CD4-positive, alpha-beta T cell treated with Interleukin-15 for 1 hour (primary cell): ENCODE data around the gene PTEN.

Source experiments
- DNase-seq: peaks from one replicate; pipeline ENCODE4 v3.0.0-alpha.2; 2020

The PTEN gene

GRCh38 chr10:87925570-87925969, 62.1 kb downstream of the PTEN start:
- DNase-seq = no peak

- no peak for DNase-seq
Measured at GRCh38 chr10:87927091-87927490, 63.7 kb downstream of the PTEN start.

GRCh38 chr10:87928996-87929395, 65.6 kb downstream of the PTEN start:
- DNase-seq = no peak

- DNase-seq = no peak
Measured at GRCh38 chr10:87930141-87930540, 66.7 kb downstream of the PTEN start.

DNA sequence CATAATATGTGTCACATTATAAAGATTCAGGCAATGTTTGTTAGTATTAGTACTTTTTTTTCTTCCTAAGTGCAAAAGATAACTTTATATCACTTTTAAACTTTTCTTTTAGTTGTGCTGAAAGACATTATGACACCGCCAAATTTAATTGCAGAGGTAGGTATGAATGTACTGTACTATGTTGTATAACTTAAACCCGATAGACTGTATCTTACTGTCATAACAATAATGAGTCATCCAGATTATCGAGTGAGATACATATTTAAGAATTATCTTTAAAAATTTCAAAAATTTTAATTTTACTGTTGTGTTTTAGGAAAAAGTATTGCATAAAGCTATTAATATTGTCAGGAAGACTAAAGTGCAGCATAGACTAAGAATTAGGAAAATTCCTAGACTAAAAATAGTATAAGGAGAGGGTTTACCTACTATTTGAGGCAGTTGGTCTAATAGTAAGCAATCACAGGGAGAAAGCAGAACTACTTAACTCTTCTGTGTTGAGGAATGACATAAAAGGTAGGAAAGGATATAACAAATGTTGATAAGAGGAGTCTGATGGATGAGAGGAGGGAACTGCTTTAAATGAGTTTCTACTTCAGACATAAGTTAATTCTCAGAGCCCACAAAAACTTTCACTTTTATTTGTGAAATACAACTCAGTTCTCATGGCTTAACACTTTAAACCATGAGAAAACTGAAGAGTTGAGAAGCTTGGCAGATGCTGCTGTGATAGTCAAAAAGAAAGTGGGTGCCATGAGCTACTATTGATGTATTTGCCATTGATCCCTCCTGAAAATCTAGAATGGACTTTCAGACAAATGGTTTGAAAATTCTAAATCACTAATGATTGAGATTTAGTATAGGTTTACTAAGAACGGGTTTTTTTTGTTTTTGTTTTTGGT, 67.8 kb downstream of the PTEN start:
- no peak for DNase-seq

DNA sequence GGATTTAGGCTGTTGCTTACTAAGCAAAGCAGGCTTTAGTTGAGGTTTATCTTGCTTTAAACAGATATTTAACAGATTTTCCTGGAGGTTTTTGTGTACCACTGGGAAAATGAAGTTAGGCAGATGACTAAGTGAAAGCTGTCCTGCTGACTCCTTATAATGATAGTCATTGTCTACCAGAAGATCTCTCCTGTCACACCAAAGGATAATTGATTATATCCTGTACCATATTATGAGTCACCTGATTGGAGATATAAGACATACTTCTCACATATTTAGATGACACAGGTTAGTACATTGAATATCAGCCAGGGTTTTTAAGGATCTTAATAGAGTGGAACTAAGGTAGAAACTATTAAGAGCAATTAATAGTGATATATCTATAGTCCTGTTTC, 68.4 kb downstream of the PTEN start:
- no peak for DNase-seq

DNA sequence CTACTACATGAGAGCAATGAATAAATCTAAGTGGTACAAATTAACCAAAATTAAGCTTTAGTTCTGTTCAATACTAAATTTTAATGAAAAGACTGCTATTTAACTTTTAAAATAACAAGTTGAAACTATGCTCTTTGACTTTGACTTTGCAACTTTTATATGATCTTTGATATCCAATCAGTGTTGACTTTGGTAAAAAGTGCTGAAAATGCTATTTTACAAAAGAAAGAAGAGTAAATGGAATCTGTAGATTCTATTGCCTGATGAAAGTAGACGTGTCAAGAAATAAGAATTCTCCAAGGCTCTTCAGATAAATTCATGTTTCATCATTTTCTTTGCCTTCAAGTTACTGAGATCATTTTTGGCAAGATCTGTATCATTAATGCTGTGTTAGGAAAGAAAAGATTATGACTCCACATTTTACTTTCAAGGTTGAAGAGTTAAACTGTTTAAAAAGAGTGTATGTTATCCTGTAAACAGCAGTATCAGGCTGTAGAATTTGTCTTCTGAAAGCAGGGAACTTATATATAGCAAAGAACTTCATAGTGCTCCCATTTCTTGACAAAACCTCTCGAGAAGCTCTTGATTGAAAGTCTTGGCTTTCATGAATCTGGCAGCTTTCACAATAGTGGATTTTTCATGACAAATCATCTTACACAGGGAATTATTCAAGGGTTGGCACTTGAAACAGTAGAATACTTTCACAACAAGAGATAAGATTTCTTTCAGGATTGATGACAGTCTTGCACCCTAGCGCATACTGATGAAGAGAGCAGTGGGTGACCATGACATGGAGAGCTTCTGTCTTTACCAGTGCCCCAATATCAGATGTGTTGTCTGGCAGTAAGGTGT, 72.1 kb downstream of the PTEN start:
- no peak for DNase-seq

- DNase-seq = no peak
Measured at GRCh38 chr10:87940210-87940609, 76.8 kb downstream of the PTEN start.

- DNase-seq = no peak
Measured at GRCh38 chr10:87942884-87943527, 79.6 kb downstream of the PTEN start.

- DNase-seq = no peak
Measured at GRCh38 chr10:87945984-87946383, 82.6 kb downstream of the PTEN start.

- DNase-seq = no peak
Measured at GRCh38 chr10:87952612-87953011, 89.2 kb downstream of the PTEN start.

GRCh38 chr10:87956055-87956454, 92.6 kb downstream of the PTEN start:
- DNase-seq = no peak

DNA sequence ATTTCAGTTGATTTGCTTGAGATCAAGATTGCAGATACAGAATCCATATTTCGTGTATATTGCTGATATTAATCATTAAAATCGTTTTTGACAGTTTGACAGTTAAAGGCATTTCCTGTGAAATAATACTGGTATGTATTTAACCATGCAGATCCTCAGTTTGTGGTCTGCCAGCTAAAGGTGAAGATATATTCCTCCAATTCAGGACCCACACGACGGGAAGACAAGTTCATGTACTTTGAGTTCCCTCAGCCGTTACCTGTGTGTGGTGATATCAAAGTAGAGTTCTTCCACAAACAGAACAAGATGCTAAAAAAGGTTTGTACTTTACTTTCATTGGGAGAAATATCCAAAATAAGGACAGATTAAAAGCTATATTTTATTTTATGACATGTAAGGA, 94.3 kb downstream of the PTEN start:
- no peak for DNase-seq

DNA sequence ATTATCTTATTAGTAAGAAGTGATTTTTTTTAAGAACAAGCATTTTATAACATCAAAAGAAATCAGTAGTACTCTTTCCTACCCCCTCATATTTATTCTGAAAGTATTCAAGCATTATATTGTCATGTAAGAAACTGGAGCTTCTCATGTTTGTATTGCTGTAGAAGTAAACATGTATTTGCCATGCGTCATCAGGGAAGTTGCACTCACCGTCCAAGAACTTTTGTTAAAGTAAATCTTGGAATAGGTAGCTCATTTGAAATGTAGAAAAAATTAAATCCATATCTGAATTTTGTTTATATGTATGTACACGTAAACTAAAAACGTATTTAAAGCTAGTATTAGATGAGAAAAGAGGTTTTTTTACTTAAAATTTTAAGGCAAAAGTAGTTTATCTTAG, 96.8 kb downstream of the PTEN start:
- DNase-seq = no peak

DNA sequence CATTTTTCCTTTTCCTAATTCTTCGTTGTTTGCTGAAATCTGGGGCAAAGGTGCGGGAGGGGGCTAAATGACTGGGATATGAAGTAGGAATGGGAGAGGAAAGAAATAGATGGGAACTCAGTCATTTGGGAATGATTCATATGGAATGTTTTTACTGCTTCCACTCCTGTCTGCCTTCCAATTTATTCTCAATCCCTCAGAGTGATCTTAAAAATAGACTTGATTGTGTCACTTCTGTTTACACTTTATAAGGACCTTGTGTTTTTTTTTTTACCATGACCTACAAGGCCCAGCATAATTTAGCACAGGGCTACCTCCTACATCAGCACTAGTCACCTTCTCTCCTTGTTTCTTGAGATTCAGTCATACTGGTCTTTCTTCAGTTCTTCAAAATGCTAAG, 97.9 kb downstream of the PTEN start:
- no peak for DNase-seq

DNA sequence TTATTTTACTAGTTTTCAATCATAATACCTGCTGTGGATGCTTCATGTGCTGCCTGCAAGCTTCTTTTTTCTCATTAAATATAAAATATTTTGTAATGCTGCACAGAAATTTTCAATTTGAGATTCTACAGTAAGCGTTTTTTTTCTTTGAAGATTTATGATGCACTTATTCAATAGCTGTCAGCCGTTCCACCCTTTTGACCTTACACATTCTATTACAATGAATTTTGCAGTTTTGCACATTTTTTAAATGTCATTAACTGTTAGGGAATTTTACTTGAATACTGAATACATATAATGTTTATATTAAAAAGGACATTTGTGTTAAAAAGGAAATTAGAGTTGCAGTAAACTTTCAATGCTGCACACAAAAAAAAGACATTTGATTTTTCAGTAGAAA, 103.0 kb downstream of the PTEN start:
- DNase-seq = no peak

DNA sequence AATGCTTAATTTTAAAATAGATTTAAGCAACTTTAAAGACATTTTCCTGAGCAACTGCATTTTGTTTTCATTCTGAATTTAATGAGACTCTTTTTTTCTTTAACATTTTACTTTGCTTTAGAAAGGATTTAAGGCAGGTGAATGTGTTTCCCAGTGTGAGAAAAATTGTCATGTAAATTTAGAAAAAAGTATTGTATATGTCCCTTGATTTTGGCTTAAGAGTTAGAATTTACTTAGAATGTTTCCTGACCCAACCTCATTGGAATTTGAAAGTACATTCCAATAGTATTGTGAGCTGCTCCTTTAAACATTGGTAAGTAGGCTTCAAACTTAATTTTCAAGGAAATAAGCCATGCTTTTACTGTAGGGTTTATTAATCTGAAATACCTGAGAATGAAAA, 110.2 kb downstream of the PTEN start:
- no peak for DNase-seq

DNA sequence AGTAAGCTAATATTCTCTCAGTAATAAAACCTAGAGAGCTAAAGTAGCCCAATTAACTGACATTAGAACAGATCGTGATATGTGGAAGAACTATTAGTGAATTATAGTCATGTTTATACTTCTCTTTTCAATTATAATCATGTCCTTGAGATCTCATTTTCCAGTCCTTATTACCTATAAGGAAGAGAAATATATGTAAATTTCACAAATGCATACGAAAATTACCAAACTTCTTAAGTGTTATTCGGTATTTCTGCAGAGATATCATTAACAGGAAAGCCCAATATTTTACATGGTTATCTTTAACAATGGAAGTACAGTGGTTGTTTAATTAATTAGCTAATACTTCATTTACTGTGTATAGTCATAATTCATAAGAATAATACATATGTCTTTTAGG, 110.7 kb downstream of the PTEN start:
- DNase-seq = no peak

GRCh38 chr10:87974769-87975168, 111.3 kb downstream of the PTEN start:
- no peak for DNase-seq

DNA sequence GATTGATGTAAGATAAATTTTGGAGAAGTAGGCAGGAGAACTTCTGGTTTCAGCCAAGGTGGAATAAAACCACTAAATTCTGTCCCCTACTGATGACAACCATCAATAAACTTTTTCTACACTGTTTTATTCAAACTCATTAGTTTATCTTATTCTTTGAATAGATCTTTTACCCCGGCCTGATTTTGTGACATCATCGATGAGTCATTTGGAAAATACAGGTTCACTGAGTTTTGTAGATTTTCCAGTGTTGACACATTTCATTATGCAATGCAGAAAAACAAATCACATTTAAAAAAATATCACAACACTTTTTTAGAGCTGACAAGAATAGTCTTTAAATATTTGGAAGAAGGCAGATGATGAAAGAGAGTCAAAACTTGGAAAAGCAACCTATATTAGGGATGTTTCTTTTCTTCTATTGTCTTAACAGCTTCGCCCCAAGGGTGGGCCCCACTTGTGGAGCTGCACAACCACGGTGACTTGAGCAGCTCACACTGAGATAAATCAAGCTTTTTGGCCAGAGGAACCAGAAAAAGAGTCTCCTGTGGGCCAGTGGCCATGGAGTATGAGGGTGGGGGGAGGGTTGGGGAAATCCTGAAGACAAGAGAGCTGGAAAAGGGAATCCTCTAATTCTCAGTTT, 112.8 kb downstream of the PTEN start:
- no peak for DNase-seq

DNA sequence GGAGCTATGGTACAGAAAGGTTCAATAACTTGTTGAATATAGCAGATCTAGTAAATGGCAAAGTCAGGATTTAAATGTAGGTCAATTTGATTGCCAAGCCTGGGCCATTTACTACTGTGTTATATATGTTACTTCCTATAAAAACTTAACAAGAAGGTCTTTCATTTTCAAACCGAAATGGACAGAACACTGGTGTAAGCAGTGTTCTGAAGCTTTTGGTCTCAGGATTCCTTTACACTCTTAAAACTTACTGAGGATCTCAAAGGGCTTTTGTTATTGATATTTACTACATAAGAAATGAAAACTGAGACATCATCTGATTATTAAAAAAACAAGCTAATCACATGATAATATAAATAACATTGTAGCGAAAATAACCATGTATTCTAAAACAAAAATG, 114.7 kb downstream of the PTEN start:
- DNase-seq = no peak

- DNase-seq = no peak
Measured at GRCh38 chr10:87979847-87980246, 116.4 kb downstream of the PTEN start.

GRCh38 chr10:87983716-87984115, 120.3 kb downstream of the PTEN start:
- no peak for DNase-seq
